ENCODE results near the gene KCNQ1.

The KCNQ1 gene

GRCh38 chr11:2674658-2675131 is 229.9 kb downstream of the KCNQ1 start:
- DNase-seq, result no peak

- DNase-seq, result no peak
Measured at GRCh38 chr11:2675540-2675939, 230.7 kb downstream of the KCNQ1 start.

- no peak for DNase-seq
Measured at GRCh38 chr11:2677127-2677526, 232.3 kb downstream of the KCNQ1 start.

GRCh38 chr11:2678396-2678795 is 233.6 kb downstream of the KCNQ1 start:
- no peak for DNase-seq

- no peak for DNase-seq
Measured at GRCh38 chr11:2679011-2679676, 234.3 kb downstream of the KCNQ1 start.

GRCh38 chr11:2681408-2682145 is 236.8 kb downstream of the KCNQ1 start:
- DNase-seq, result no peak

GRCh38 chr11:2683806-2684205 is 239.0 kb downstream of the KCNQ1 start:
- no peak for DNase-seq

GRCh38 chr11:2684581-2684980 is 239.8 kb downstream of the KCNQ1 start:
- DNase-seq, result no peak

GRCh38 chr11:2685051-2685450 is 240.2 kb downstream of the KCNQ1 start:
- DNase-seq, result no peak

- no peak for DNase-seq
Measured at GRCh38 chr11:2685566-2686359, 241.0 kb downstream of the KCNQ1 start.

- no peak for DNase-seq
Measured at GRCh38 chr11:2686360-2687222, 241.8 kb downstream of the KCNQ1 start.

- DNase-seq, result no peak
Measured at GRCh38 chr11:2687223-2687530, 242.4 kb downstream of the KCNQ1 start.

GRCh38 chr11:2687782-2688191 is 243.0 kb downstream of the KCNQ1 start:
- DNase-seq, result no peak

- no peak for DNase-seq
Measured at GRCh38 chr11:2688381-2689231, 243.8 kb downstream of the KCNQ1 start.

- DNase-seq, result no peak
Measured at GRCh38 chr11:2689651-2690575, 245.1 kb downstream of the KCNQ1 start.

- DNase-seq, result no peak
Measured at GRCh38 chr11:2690596-2691354, 246.0 kb downstream of the KCNQ1 start.

- DNase-seq, result no peak
Measured at GRCh38 chr11:2691355-2691761, 246.6 kb downstream of the KCNQ1 start.

GRCh38 chr11:2691991-2692875 is 247.4 kb downstream of the KCNQ1 start:
- DNase-seq, result no peak

All from NCI-H2171 (cell line).